ENCODE measurements around the gene PCSK6.

DNA sequence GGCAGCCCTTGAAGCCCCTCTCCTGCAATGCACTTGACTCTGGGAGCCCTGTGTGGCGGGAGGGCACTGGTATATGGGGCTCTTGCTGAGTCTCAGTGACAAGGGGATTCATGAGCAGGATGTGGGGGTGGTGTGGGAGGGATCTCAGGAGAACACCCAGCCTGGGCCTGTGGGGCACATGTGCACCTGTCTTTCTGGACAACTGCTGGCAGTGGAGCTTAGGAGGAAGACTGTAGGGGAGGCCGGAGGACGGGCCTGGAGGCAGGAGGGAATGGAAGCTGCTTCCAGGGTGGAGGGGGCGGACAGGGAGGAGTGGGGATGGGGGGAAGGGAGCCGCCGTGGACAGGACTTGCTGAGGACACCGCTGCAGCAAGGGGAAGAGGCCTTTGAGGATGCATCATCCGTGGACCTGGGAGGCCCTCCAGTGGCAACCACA is 183.7 kb downstream of the PCSK6 start:
- TF ChIP-seq, protein P1, sequence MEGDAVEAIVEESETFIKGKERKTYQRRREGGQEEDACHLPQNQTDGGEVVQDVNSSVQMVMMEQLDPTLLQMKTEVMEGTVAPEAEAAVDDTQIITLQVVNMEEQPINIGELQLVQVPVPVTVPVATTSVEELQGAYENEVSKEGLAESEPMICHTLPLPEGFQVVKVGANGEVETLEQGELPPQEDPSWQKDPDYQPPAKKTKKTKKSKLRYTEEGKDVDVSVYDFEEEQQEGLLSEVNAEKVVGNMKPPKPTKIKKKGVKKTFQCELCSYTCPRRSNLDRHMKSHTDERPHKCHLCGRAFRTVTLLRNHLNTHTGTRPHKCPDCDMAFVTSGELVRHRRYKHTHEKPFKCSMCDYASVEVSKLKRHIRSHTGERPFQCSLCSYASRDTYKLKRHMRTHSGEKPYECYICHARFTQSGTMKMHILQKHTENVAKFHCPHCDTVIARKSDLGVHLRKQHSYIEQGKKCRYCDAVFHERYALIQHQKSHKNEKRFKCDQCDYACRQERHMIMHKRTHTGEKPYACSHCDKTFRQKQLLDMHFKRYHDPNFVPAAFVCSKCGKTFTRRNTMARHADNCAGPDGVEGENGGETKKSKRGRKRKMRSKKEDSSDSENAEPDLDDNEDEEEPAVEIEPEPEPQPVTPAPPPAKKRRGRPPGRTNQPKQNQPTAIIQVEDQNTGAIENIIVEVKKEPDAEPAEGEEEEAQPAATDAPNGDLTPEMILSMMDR (IDR thresholded peaks at IDR 0.05) = no peak
- no peak for TF ChIP-seq POLR2A (IDR thresholded peaks at IDR 0.05)

Data from Peyer's patch (tissue), 4 donors.